B cell (primary cell): ENCODE data around the gene RHOG.

Experiments
- CTCF ChIP-seq: fragments of 200-600 bp; IDR thresholded peaks from one replicate; pipeline ENCODE4 v1.8.0; 2022; ENCODE audit warnings: antibody characterized with exemption, mild to moderate bottlenecking
- EZH2 ChIP-seq: IDR thresholded peaks from 2 replicates; pipeline ENCODE4 v1.6.1; 2012; ENCODE audit warnings: borderline replicate concordance, low read depth, mild to moderate bottlenecking, moderate library complexity, low read length; ENCODE audit not compliant: insufficient read depth, poor library complexity, severe bottlenecking

DNA sequence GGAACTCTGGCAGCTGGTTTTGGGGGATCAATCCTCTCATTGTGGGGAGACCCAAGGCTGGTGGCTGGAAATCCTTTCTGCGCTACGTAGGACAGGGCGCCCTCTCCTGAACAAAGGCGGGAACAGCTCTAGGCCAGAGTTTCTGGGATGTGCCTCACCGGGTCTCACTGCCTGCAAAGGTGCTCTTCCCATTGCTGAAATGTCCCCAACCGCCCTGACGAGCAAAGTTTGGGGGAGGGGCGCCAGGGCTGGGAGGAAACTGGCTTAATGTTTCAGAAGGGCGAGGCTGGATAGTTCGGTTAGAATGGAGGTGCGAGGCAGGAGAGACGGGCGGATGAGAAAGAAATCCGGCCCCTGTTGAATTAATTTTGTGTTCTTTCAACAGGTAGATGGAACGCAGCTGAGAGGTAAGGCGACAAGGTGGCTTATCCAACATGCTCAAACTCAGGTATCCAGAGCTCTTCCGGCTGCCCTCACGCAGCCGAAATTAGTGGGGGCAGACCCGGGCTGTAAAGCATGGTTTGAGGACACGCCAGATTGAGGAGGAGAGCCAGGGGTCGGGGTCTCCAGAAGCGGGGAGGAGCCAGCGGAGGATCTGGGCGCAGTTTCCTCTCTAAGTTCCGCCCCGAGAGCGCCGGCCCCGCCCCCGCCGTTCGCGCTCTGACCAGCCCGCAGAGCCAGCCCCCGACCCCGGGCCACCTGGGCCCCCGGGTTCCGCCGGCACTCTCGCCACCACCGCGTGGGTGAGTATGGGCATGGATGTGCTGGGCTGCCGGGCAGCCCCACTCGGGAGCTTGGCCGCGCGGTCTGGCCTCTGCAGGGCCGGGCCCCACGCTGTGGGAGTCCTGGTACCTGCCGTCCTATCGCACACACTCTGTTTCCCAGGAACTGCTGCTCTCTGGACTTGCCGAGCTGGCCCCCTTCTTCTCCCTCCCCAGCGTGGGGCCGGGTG is 32.6 kb downstream of the RHOG start, which contains the start of gene PGAP2:
- peak; percentile 61 for TF ChIP-seq CTCF
- TF ChIP-seq EZH2, result no peak
